Activated effector memory CD4-positive, alpha-beta T cell treated with Interleukin-2 at 50 U/mL for 16 hours (primary cell): ENCODE measurements around the gene RAB24.
"Not testable (repeated sequence)": the region's sequence is repeated elsewhere in the genome, so short reads cannot be mapped to it uniquely, and the experiment has no call there.

Source experiments
- DNase-seq: peaks from one replicate; pipeline ENCODE4 v3.0.0-alpha.2; 2020

Gene RAB24

DNA sequence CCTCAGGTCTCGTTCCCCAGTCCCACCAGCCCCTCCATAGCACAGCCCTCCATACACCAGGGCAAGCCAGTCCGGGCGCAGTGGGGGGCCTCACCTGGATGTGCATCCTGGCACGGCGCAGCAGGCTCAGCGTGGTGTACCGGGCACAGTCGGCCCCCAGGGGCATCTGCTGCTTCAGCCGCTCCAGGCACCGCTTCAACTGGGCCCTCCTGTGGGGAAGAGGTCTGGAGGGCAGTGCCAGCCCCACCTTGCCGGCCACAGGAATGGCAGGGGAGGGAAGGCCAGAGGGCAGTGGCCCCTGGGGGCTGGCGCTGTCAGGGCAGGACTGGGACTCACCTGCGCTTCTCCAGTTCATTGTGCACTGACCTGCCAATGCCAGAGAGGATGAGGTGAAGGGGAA, 6.8 kb upstream of the RAB24 start:
- DNase-seq = no peak

DNA sequence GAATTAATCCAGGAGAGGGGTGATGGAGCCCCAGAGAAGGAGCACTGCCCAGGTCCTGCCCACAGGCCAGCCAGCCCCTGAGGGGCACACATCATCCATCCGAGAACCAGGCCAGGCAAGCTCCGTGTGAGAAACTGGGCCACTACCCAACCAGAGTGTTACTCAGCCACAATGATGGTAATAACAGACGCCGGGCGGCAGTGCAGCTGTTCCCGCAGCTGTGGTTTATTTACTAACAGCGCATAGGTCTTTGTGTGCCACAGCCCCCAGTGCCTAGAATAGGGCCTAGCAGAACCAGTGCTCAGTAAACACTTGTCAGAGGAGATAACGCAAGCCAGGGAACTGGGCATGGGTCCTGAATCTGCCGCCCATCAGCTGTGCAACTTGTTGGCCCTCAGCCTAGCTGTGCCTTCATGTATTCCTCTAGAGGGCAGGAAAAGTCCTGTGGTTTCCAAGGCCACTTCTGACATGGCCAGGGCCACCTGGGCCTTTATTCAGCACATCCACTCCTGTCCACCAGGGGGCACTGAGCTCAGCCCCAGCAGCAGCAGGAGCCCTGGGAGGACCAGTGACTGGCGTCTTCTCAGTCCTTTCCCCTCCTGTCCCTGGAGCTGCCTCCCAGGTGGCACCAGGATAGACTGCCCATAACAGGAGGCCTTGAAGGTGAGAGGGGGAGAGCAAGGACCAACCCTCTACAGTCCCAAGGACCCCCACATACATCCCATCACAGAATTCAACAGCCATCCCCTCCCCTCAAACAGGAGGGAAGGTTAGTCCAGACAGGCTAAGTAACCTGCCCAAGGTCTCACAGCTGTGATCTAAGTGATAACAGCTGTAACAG, 6.1 kb upstream of the RAB24 start:
- DNase-seq = peak; percentile 61

DNA sequence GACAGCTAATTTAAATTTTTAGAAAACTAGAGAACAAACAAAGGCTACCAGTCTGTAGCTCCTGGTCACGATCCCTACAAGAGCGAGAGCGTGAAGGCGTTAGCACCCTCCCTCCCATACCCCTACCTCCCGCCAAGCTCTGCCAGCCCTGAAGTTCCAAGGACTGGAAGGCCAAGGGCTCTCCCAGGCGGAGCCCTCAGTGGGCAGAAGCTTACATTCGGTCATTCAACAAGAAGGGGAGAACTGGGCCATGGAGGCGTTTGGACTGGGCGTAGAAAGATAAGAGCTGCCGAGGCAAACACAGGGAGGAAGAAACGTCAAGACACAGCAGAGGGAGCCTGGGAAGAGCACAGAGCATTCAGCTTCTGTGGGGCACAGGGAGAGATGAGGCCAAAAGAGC, 5.2 kb upstream of the RAB24 start:
- DNase-seq = no peak

DNA sequence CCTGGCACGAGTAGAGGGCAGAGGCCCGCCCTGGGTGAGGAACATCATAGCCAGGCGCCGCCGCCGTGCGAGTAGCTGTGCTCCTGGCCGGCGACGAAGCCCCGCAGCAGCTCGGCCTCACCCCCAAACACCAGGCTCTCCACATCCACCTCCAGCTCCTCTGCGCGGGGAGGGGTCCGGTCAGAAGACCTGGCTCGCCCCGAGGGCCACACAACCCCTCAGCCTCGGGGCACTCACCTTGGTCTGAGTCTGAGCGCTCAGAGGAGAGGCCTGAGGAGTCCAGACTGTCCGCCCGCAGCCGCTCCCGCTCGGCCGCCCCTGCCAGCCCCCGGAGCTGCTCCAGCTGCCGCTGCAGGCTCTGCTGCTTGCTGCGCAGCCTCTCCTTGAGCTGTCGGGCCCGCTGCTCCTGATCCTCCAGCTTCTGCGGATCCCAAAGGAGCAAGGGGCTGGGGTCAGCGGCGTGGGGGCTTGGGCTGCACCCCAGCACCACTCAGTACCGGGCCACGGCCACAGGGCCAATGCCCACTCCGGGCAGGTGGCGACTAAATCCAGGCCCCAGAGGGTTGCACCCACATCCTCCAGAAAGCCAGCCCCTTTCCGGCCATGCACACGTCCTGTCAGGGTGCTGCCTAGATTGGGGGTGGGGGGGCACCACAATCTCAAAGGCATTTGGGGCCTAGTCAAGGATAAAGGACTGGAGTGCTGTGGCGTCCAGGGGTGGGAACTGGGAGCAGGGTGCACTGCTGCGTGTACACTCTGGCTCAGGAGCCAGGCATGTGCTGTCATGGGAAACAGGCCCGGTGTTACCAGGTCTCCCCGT, 4.2 kb upstream of the RAB24 start:
- DNase-seq = no peak

DNA sequence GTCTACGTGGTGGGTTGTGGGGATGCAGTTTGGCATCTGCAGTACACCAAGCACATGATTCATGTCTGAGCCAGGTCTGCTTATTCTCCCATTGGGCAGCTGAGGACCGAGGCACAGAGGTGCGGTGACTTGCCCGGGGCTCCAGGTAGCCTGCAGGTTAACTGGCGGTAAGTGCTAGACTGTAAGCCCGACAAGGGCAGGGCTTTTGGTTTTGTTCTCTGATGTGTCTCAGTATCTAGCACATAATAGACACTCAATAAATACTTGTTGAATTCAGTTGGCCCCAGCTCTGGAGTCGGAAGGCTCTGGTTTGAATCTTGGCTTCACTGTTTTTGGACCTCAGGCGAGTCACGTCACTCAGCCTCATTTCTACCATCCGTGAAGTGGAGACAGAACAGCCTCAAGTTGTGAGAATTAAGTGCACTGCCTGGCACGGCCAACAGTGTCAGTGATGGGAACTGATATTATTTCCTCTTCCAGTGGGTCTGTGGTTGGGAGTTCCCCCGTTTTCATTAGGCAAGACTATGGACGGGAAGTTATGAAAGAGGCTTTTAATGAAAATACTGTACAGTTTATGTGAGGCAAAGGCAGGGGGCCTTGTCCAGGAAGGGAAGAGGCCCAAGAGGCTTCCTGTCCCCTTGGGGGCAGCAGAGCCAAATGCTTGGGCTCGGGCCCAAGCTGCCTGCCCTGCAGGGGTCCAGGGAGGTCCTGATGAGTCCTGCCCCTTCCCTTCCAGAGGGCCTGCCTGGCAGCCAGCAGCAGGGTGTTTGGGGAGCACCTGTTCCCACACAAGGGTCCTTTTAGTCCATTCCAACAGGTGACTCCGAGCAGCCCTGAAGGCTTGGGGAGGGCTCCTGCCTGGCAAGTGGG, 3.4 kb upstream of the RAB24 start:
- no peak for DNase-seq

DNA sequence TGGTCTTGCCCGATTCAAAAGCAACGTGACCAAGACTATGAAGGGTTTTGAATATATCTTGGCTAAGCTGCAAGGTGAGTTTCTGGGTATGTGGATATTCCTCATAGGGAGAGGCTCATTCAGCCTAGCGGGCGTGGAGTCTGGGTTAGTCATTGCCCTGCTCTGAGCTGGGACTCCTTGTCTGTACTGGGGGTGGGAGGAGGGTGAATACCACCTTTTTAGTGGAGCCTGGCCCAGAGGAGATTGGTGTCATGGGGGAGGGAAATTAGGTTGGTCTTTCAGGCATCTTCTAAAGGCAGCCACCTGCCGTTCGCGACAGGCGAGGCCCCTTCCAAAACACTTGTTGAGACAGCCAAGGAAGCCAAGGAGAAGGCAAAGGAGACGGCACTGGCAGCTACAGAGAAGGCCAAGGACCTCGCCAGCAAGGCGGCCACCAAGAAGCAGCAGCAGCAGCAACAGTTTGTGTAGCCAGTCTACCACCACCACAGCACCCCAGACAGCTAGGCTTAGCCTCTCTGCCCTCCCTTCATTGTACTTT, 2.7 kb upstream of the RAB24 start:
- not testable (repeated sequence) for DNase-seq

DNA sequence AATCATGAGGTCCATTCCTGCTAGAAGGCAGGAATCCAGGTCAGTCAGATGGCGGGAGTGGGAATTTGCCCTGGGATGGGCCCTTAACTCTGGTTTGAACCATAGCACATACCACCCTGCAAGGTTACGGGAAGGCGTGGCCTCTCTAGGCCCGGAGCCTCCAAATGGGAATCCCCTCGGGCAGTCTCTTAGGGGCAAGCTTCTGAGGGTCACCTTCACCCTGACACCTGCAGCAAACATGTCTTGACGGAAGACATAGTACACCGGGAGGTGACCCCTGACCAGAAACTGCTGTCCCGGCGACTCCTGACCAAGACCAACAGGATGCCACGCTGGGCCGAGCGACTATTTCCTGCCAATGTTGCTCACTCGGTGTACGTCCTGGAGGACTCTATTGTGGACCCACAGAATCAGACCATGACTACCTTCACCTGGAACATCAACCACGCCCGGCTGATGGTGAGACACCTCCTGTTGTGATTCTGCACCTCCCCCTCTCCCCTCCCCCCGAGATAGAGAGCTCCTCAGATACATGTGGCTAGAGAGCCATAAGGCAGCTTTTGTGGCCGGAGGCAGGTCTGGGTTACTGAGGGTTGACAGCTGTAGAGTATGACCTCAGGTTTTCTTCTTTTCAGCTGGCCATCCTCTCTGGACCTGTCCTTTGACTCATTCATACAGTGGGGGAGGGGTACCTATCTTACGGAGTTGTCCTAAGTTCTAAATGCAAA, 1.0 kb upstream of the RAB24 start:
- no peak for DNase-seq

DNA sequence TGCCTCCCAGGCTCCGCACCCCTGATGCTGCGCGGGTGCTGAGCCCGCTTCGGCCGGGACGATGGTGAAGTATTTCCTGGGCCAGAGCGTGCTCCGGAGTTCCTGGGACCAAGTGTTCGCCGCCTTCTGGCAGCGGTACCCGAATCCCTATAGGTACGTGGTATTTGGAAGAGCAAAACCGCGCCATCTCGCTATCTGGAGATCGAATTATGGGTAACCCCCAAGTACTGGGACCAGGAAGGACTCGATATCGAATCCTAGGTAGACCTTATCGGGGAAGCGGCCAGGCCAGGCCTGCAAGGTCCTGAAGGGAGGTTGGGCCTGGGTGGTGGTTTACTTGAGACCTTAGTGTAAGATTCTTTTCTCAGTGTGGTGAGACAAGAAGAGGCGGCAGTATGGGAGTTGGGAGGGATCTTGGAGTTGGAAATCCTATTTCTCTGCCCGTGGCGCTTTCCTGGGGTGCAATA, 439 bp upstream of the RAB24 start:
- no peak for DNase-seq

DNA sequence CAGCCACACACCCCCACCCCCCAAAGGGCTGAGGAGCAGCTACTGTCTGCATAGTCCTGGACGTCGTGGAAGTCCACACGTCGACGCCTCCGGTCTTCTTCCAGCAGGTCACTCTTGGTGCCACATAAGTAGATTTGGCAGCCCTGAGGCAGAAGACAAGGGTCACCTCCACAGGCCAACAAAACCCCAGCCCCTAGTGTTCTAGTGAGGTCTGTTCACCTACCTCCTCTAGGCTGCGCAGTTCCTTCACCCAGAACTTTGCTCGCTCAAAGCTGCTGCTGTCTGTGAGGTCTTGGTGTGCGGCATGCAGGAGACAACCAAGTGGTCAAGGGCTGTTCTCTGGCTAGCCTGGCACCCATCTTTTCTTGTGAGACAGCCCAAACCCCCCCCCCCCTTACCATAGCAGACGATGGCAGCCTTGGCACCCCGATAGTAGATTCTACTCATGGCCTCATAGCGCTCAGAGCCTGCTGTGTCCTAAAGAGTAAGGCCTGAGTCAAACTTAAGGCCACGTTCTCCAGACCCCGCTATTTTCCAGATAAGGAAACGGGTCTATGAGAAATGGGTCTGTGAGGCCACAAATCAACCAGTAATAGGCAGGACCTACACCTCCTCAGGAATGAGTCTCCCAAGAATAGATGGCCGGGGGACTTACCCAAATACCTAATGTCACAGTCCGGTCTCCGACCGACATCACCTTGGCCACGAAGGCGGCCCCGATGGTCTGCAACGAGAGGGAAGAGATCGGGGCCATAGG, 987 bp downstream of the RAB24 start:
- no peak for DNase-seq

DNA sequence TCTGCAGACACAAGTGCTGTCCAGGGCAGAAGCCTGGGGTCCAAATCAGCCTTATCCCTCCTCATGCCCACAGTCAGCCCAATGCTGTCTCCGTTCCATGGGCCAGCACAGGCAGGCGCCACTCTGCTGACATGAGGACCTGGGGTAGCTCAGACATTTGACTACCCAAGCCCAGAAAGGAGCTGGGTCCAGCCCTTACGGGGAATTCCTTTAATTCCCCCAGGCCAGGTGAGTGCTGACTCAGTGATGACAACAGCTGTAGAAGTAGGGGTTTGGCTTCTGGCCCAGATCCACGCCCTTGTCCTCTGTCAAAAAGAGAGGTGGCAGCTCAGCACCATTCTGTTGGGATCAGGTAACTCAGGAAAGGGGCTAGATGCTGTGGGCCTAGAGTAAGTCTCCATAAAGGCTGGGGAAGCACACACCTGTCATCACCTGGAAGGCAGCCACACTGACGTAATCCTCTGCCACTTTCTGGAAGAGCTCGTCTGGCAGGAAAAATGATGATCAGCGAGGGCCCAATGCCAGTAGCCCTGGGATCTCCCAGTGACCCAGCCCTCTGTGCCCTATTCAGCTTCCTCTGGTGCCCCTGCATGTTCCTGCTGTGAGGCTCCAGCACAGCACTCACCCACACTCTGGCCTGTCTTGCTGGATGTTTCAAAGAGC, 1.9 kb downstream of the RAB24 start:
- DNase-seq = no peak

DNA sequence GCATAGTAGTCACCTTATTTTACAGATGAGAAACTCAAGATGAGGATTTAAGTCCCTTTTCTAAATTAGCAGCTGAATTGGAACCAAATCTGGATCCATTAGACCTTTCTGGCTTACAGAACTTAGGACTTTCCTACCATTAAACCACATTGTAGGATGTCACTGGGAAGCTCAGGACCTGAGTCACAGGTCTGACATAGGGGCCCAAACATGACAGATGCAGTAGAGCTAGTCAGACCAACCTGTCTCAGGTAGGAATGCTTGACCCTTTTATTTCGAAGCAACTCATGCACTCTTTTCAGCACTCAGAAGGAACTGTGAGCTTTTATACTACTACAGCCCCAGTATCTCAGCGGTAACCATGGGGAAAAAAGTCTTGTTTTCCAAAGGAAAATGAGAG, 2.6 kb downstream of the RAB24 start:
- no peak for DNase-seq

DNA sequence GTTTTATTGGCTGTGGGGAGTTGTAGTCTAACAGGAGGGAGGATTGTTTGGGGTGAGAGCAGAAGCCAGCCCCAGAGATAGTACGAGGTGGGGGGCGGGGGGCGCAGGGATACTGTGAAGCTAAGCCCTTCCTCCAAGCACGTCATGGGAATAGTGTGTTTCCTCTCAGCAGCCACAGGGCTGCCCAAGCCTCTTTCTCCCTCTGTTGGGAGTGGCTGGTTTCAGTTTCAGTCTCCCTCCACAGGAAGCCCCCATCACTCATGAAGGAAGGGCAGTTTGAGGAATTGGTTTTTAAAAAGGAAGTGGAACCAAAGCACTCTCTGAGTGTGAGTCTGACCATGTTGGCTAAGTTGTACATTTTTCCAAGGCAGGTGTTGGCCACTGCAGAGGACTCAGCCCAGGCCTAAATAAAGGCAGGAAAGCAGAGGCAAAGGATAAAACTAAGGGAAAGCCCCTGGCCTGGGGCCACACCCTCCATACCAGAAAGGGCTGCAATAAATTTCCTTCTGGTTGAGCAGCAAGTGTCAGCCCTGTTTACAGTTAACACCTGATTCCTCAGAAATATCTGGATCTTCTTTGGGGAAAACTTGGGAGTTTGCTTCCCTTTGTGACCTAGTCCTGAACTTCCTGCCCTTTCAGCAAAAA, 3.2 kb downstream of the RAB24 start:
- peak; percentile 26 for DNase-seq

DNA sequence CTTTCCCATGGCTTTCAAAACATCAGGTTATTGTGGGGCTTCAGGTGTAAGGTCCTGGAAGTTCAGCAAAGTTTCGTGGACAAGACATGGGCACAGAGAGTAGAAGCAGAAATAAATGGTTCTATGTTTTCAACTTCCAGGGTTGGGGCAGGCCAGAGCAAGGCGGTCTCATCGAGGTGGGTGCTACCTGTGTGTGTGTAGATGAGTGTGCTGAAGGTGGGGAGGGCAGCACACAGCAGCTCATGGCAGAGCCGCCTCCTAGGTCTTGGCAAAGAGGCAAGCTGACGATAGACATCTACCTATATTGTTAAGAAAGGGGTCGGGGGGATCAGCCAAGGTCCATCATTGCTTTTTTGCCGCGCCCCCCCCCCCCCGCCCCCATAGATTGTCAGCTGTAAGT, 3.8 kb downstream of the RAB24 start:
- DNase-seq = no peak

DNA sequence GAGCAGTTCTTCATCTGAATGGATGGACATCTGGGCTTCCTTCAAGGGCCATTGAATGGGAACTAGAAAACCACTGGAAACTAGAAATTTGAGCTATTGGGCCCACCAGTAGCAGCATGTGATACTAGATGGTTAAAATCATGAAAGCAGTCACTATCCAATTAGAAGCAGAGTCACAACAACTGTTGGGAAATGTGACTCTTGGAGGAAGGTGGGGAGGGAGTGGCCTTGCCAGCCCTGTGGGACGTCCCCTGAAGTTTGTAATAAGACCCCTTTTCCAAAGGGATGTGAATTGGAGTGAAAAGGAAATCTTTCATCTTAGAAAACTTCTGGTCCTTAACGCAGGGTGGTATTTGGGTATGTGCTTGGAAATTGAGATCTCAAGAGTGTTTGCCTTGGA, 5.6 kb downstream of the RAB24 start:
- no peak for DNase-seq

DNA sequence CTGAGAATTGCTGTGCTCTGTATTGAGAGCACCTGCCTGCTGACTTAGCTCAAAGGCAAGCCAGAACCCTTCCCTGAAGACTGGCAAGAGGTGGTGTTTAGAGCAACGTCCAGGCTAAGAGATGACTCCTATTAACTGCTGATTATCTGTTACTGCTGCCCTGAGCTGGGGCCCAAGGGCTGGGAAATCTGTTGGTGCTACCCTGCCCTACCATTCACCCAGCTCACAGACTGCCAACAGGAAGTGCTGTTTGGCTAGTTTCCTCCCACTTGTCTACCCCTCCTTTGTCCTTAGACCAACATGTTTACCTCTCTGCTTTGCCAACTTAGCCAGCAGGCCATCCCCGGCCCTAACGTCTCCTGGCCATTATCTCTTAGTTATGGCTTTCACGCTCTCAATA, 6.9 kb downstream of the RAB24 start:
- no peak for DNase-seq

DNA sequence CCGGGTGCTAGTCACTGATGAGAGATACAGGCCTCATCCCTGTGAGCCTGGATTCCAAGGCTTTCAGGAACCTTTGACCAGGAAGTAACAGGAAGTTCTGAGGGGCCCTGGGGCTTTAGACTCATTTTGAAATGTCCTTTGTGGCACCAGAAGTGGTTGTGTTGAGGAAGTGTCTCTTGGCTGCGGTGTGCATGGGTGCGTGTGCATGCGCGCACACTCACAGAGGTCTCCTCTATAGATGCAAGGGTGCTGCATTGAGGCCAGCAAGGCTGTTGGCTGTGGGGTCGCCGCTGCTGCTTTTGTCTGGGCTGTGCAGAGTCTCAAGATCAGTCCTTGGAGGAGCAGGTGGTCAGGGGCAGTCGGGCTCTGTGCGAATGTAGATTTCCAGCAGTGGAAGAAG, 7.6 kb downstream of the RAB24 start:
- DNase-seq = no peak

DNA sequence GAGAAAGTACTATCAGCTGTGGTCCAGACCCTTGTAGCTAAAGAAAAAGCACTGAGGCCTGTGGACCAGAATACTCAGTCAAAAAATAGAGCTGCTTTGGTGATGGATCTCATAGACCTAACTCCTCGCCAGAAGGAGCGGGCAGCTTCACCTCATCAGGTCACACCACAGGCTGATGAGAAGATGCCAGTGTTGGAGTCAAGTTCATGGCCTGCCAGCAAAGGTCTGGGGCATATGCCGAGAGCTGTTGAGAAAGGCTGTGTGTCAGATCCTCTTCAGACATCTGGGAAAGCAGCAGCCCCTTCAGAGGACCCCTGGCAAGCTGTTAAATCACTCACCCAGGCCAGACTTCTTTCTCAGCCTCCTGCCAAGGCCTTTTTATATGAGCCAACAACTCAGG, 8.9 kb downstream of the RAB24 start:
- DNase-seq = no peak

DNA sequence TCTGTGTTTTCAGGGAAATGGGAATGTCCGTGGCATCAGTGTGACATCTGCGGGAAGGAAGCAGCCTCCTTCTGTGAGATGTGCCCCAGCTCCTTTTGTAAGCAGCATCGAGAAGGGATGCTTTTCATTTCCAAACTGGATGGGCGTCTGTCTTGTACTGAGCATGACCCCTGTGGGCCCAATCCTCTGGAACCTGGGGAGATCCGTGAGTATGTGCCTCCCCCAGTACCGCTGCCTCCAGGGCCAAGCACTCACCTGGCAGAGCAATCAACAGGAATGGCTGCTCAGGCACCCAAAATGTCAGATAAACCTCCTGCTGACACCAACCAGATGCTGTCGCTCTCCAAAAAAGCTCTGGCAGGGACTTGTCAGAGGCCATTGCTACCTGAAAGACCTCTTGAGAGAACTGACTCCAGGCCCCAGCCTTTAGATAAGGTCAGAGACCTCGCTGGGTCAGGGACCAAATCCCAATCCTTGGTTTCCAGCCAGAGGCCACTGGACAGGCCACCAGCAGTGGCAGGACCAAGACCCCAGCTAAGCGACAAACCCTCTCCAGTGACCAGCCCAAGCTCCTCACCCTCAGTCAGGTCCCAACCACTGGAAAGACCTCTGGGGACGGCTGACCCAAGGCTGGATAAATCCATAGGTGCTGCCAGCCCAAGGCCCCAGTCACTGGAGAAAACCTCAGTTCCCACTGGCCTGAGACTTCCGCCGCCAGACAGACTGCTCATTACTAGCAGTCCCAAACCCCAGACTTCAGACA, 9.5 kb downstream of the RAB24 start:
- no peak for DNase-seq

DNA sequence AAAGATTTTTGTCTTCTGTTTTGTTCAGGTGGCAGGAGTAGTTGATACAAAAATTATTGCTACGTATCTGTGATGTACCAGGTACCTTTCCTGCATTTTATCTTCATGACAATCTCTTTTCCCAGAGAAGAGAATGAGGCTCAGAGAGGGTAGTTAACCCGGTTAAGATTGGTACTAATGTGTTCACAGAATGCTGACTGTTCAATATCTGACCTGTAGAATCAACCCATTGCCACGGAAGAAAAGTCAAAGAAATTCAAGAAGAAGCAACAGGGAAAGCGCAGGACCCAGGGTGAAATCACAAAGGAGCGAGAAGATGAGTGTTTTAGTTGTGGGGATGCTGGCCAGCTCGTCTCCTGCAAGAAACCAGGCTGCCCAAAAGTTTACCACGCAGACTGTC, 11.8 kb downstream of the RAB24 start:
- DNase-seq = no peak
